Measurements from ENCODE around the gene CDY2A.
"Not testable (repeated sequence)": the region's sequence is repeated elsewhere in the genome, so short reads cannot be mapped to it uniquely, and the experiment has no call there.

DNA sequence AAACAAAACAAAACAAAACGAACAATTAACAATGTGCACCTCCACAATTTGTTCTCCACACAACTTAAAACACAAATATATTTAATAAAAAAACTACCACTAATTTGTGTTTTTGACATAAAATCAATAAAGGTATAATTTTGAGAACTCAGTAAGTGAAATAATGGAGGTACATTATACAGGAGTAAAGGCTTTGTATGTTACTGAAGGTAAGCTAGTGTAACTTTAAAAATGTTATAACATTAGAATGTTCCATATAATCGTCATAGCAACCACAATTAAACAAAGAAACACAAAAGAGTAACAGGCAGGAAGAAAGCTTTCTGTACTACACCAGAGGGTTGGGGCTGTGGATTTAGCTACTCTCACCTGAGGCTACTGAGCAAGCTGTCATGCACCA is at the start of gene CDY2A:
- not testable (repeated sequence) for TF ChIP-seq POLR2AphosphoS5 (IDR thresholded peaks at IDR 0.05); EP300 (IDR thresholded peaks at IDR 0.05; ENCODE audit: low read depth); POLR2A (IDR thresholded peaks at IDR 0.05)
- TF ChIP-seq, protein P1, sequence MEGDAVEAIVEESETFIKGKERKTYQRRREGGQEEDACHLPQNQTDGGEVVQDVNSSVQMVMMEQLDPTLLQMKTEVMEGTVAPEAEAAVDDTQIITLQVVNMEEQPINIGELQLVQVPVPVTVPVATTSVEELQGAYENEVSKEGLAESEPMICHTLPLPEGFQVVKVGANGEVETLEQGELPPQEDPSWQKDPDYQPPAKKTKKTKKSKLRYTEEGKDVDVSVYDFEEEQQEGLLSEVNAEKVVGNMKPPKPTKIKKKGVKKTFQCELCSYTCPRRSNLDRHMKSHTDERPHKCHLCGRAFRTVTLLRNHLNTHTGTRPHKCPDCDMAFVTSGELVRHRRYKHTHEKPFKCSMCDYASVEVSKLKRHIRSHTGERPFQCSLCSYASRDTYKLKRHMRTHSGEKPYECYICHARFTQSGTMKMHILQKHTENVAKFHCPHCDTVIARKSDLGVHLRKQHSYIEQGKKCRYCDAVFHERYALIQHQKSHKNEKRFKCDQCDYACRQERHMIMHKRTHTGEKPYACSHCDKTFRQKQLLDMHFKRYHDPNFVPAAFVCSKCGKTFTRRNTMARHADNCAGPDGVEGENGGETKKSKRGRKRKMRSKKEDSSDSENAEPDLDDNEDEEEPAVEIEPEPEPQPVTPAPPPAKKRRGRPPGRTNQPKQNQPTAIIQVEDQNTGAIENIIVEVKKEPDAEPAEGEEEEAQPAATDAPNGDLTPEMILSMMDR (IDR thresholded peaks at IDR 0.05), result not testable (repeated sequence)
